Stimulated activated CD4-positive, alpha-beta T cell treated with anti-CD3 and anti-CD28 coated beads, Interleukin-4, amount 100 ng/mL, for 4 hours (primary cell): ENCODE results near the gene SEMA5B.

ENCODE experiments used
- DNase-seq, 2 experiments: peaks; one replicate each; pipeline ENCODE4 v3.0.0-alpha.2; 2020

SEMA5B gene, protein sequence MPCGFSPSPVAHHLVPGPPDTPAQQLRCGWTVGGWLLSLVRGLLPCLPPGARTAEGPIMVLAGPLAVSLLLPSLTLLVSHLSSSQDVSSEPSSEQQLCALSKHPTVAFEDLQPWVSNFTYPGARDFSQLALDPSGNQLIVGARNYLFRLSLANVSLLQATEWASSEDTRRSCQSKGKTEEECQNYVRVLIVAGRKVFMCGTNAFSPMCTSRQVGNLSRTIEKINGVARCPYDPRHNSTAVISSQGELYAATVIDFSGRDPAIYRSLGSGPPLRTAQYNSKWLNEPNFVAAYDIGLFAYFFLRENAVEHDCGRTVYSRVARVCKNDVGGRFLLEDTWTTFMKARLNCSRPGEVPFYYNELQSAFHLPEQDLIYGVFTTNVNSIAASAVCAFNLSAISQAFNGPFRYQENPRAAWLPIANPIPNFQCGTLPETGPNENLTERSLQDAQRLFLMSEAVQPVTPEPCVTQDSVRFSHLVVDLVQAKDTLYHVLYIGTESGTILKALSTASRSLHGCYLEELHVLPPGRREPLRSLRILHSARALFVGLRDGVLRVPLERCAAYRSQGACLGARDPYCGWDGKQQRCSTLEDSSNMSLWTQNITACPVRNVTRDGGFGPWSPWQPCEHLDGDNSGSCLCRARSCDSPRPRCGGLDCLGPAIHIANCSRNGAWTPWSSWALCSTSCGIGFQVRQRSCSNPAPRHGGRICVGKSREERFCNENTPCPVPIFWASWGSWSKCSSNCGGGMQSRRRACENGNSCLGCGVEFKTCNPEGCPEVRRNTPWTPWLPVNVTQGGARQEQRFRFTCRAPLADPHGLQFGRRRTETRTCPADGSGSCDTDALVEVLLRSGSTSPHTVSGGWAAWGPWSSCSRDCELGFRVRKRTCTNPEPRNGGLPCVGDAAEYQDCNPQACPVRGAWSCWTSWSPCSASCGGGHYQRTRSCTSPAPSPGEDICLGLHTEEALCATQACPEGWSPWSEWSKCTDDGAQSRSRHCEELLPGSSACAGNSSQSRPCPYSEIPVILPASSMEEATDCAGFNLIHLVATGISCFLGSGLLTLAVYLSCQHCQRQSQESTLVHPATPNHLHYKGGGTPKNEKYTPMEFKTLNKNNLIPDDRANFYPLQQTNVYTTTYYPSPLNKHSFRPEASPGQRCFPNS

DNA sequence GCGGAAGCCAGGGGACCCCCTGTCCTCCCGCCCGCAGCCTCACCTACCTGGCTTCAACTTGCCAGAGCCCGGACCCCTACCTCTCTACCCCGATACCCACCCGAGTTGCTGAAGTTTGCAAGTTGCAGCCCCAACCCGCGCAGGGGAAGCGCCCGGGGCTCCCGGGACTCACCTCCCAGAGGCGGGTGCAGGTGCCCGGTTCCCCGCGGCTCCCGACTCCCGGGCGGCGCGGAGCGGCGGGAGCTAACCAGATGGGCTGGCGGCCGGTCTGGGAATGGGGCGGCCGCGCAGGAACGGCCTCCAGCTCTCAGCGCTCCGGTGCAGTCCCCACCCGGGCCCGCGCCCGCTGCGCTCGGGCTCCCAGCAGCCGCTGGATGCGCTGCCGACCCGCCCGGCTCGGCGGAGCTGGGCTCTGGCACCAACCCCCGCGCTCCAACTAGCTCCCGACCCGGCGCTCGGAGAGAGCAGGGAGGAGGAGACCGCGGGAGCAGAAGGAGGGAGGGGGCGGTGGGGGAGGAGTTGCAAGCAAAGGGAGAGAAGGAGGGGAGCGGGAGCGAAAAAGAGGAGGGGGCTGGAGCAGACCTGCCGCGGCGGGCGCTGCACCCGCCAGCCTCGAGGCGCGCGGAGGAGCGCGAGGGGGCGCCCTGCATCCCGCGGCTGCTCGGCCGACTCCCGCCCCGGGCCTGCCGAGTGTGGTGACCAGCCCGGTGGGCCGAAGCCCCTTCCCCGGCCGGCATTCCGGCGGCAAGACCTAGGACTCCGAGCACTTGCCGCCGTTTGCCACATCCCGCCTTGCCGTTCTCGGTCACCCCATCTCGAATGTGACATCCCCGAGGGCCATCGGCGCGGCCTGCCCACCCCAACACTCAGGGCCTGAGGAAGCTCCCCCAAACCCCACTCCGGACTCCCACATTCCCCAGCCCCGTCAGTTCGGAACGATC is at the start of gene SEMA5B:
TSS of gene SEMA5B (minus strand) at position 472 of the 941 bp plus-strand sequence. CDS start 66,500 bp downstream, outside the sequence.
- peak in 1 of 2 experiments; percentile 27 for DNase-seq

DNA sequence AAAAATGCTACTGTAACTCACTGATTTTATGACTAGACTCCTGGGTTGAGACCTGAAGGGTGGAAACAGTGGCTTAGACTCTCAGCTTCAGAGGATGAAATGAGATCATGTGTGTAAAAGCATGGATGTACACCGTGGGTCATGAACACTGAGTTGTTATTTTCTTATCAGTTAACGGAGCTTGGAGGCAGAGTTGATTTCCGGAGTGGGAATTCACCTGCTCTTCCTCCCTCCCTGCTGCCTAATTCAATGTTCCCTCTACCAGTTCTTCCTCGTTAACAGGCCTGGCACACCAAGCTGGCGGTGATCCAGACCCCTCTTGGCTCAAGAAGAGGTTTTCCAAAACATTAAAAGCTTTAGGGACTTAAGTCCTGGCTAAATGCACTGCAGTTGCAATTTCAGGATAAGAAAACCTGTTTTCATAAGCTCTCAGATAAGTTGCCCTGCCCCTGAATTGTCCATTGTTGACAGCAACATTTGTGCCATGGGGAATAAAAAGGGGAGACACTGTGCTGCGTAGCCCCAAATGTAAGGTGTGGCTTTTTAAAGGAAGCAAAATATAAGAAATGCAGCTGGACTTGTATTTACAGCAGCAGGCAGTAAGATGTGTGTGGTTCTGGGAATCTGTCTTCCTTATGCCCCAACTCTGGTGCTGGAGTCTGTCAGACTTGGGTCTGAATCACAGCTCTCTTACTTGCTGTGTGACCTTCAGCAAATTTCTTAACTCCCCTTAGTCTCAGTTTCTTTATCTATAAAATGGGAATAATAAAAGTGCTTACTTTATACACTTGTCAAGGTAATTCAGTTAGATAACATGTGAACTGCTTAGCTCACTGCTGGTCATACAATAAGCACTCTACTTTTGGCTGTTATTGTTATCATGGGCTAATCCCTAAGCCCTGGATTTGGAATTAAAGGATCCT is 49.2 kb upstream of the SEMA5B start:
- DNase-seq = no peak

DNA sequence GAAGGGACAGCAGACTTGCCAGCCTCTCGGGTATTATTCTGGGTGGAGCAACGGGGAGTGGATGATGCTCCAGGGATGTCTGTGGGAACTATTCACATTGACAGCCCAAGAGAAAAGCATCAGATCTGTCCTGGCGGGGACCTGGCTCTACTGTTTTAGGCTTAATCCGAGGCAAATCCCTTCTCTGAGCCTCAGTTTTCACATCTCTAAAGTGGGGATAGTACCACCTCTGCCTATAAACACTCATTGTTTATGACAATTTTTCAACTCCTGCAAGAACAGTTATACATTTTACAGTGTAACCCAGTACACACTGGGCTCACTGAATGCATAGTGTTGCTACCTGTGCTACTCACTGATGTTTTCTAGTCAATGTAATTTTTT is 48.5 kb upstream of the SEMA5B start:
- DNase-seq = no peak

DNA sequence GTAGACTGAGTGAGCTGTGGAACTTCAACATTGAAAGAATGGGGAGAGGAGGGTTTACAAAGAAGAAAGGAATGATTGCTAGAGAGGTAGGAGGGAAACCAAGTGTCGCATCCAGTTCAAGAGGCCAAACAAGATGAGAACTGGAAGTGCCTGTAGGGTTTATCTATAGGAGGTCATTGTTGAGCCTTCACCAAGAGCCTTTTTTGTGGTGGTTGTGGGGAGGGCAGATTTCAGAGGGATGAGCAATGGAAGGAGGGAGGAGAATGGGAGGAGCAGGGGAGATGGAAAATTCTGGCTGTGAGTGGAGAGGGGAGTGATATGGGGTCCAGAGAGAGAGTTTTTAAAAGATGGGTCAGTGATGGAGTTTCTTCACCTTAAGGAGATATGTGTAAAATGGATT is 47.8 kb upstream of the SEMA5B start:
- no peak for DNase-seq

DNA sequence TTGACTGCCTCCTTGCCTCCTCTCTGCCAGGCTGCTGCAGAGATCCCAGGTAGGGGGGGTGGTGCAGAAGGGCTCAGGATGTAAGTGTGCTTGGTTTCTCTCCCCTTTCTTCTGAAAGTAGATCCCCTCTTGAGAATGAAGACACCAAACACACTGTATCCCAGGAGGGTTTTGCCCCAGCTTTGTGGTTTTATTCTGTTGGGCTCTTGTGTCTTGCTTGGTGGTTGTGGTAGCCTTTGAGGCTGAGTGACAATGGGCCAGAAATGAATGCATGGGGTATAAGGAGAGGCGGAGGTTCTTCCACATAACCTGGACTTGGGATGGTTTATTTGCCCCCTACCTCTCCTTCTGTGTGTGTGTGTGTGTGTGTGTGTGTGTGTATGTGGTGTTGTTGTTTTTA is 45.0 kb upstream of the SEMA5B start:
- DNase-seq = no peak

DNA sequence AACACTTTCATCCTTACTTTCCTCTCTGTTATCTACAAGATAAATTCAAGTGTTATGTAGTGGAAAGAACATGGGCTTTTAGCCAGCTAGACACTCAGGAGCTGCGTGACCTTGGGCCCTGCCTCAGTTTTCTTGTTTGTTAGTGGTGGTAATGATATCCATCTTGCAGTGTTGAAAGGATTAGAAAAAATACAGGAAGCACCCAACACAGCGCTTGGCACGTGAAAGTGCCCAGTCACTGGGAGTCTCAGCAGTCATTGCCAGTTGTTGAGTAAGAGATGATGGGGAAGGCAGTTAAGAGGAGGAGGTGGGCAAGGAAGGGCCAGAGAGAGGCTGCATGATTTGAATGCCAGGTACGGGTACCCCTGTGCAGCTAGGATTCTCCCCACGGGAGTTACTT is 44.6 kb upstream of the SEMA5B start:
- no peak for DNase-seq

DNA sequence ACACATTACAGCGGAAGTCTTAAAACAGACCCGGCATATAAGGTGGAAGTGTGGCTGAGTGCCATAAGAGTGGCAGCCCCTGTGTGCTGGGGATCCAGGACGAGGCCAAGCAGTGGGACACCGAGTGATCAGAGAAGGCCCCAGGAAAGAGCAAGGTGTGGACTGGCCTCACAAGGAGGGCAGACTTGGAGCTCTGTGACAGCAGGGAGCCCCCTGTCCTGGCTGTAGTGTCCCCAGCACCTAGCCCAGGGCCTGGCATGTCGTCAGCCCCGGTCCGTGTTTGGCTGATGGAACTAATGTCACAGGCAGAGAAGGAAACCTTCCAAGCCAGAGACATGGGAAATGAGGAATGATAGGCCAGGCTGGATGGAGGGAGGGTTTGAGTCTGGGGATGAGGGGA is 44.0 kb upstream of the SEMA5B start:
- DNase-seq = no peak

DNA sequence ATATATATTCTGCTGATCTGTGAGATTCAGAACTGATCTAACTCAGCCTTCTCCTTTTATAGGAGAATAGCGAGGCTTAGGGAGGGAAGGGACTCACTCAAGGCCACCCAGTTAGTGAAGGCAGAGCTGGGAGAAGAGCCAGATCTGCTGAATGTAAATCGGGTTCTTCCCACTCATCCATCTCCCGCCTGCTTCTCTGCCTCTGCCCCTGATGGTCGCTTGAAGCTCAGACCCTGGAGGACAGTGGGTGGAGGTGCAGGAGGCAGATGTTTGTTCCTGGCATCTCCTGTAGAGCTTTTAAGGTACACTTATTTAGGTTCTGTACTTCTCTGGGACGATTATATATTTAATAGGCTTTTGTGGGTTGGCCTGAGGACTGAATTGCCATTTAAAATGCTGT is 43.6 kb upstream of the SEMA5B start:
- DNase-seq = no peak

DNA sequence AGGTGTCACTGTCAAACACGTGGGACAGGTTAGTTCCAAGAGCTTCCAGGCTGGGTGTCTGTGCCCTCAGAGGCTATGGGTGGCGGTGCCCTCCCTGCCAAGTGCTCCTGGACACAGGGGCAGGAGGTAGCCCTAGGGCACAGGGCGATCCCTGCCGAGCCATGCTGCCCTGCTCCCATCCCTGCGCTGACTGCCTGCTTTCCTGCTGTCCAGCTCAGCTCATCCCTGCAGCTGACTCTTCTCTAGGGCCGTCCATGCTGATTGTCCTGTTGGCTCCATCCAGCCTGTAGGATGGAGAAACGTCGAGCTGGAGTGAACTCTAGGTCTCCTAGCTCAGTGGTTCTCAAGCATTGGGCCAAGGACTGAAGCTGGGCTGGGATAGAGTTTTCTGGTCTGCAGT is 42.9 kb upstream of the SEMA5B start:
- no peak for DNase-seq

DNA sequence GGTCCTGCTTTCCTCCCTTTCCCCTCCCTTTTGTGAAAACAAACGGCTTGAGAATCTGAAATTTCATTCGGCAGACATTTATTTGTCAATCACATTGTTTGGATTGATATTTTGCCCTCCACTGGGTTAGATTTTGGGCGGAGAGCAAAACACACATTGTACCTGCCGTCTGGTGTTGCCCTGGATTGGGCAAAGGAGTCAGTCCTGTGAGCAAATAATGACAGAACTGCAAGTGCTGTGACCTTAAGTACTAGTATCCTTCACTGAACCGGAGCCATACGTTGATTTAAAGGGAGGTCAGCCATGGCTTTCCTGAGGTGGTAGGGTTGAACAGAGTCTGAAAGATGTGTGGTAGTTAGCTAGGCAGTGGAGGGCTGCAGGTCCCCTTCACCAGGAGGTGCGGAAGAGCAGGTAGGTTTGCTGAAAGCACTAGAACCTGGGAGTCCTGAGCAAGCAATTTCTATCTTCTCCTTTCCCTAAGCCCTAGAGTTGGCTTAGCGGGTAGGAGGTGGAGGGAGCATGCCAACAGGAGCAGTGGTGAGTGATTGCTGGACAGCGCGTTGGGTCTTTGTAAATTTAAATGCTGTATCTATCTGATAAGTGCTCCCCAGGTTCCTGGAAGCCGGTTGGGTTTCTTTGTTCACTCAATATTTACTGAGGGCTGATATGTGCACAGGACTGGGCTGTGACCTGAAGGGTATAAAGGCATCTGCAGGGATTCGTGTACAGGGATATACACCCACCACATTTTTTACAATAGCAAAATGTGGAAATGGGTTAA is 41.2 kb upstream of the SEMA5B start:
- no peak for DNase-seq

DNA sequence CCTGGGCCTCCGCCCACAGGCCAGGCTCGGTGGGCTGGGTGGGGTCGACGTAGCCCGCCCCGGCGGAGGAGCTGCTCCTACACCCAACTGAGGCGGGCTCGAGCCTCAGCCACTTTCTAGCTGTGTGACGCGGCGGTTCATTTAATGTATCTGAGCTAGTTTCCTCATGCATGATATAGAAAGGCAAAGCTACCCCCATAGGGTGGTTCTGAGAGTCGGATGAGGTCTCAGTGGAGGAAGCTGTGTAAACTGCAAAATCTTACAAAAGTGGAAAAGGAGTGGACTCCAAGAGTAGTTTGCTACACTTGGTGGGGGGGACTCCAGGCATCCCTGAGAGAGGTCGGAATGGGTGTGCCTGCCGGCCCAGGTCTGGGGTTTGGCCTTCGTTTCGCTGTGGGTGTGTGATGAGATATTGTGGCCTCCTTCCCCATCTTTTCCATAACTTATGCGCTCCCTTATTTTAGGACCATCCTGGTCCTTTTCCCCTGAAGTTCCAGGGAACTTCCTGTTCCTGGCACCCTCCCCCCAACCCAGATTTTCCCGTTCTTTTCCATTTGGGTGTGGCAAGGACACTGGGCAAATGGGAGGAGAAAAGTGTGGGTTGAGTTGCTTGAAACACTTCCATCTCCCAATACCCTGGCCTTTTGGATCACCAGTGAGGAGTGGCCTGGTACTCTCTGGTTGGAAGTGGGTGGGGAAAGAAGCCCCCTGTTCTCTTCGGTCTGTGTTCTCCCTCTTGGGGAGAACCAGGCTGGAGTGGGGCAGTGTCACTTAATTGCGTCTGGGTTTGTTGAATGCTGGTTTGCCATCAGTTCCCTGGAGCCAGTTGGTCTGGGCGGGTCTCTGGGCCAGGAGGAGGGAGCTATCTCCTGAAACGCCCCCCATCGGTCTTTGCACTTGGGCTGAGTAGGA is 40.4 kb upstream of the SEMA5B start:
- DNase-seq = peak in 1 of 2 experiments; percentile 45

DNA sequence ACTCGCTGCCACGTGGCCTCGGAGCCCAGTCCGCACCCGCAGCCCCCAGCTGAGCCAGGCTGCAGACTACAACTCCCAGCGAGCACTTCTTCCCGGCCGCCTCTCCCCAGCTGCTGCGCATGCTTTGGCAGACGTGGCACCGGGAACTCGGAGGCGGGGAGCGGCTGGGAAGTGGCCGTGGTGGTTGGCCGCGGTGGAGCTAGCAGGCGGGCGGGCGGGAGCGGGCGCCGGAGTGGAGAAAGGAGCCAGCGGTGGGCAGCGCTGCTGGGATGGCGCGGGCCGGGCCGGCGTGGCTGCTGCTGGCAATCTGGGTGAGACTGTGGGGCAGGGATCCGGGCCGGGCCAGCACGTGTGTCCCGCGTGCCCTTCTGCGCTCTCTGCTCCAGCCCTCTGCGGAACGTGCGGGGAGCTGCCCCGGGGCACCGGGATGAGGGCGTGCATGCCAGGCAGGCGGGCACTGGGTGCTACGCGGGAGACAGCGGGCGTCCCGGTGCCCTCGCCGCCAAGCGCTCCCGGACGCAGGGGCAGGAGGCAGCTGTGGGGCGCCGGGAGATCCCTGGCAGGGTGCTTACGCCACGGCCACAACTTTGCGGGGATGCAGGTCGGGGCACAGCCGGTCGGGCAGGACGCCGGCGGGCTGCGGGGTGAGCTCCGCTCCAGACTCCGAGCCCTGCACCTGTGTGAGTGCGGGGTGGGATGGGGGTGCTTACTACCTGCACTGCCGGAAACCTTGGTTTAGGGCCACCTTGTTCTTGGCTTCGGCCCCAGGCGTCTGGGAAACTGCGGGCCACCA is 39.5 kb upstream of the SEMA5B start, which contains the start of gene PDIA5:
TSS of gene PDIA5 (plus strand) at position 130 of the 793 bp plus-strand sequence. CDS start at position 270, 140 bp downstream.
- peak; percentile 79 to 80 for DNase-seq

DNA sequence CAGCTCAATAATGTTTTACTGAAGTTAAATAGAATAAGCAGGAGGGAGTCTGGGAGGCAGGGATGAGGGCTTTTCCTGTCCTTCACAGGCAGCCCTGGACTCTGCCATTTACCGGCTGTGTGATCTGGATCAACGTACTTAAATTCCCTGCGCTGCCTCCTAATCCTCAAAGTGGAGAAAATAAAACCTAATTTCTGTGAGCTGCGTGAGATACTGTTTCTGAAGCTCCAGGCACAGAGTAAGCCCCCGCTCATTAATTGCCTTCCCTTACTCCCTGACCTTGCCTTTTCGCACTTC is 39.0 kb upstream of the SEMA5B start:
- DNase-seq = no peak

DNA sequence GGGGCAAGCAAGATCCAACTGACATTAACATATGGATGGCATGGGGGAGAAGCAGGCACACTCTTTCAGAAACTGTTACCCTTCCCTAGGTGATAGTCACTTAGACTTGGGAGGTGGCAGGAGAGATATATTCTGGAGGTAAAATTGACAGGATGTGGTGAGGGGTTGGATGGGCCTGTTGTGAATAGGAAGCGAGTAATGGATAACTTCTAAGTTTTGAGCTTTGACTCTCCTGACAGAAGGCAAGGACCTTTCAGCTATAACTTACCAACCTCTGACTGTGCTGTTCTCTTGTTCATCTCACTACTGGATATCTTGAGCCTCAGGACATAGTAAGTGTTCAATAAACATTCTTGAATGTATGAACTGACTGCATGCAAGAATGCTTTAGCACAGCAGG is 37.4 kb upstream of the SEMA5B start:
- no peak for DNase-seq

DNA sequence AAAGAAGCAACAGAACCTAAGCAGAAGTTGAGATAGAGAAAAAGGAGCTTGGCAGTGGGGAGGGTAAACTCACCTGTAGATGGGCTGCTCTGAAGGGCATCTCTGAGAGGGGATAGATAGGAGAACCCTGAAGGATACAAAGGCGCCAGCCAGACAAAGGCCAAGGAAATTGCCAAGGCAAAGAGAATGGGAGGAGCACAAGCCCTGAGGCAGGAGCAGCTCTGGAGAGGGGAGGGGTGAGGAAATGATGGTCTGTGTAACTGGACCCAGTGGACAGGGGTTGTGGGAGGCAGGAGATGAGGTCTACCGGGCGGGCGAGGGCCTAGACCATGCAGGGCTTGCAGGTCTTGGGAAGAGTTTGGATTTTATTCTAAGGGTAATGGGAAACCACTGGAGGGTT is 36.9 kb upstream of the SEMA5B start:
- no peak for DNase-seq

DNA sequence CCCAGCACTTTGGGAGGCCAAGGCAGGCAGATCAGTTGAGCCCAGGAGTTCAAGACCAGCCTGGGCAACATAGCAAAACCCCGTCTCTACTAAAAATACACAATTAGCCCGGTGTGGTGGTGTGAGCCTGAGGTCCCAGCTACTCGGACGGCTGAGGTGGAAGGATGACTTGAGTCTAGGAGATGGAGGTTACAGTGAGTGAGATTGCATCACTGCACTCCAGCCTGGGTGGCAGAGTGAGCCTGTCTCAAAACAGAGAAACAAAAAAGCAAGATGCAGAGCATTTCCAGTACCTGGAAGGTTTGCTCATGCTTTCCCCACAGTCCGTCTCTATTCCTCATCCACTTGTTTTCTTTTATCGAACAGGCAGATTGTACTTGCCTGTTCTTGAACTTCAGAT is 35.5 kb upstream of the SEMA5B start:
- no peak for DNase-seq

DNA sequence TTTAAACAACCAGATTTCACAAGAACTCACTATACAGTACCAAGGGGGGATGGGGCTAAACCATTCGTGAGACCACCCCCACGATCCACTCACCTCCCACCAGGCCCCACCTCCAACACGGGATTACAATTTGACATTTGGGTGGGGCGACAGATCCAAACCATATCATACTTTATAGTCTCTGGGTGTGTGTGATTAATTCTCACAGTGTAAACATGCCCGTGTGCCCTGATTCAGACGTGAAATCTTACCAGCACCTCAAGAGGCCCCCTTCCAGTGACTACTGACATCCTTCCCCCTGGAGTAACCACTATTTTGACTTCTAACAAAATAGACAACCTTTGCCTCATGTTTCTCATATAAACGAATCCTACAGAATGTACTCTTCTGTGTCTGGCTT is 34.3 kb upstream of the SEMA5B start:
- DNase-seq = no peak

DNA sequence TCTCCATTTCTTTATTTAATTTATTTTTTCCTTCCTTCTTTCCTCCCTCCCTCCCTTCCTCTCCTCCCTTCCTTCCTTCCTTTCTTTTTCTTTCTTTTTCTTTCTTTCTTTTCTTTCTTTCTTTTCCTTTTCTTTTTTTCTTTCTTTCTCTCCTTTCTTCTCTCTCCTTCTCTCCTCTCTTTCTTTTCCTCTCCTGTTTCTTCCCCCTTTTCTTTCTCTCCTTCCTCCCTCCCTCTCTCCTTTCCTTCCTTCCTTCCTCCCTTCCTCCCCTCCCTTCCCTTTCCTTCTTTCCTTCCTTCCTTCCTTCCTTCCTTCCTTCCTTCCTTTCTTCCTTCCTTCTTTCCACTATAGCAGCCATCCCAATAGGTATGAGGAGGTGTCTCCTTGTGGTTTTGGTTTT is 32.5 kb upstream of the SEMA5B start:
- DNase-seq = no peak
